Measurements from ENCODE around the gene PCDHB16. TPM values are rescaled to one million over a fixed set of nuclear protein-coding genes. Genes with fewer than 3 reads are reported as not detected.

The PCDHB16 gene
- total RNA-seq, 1 donor = 0.36 TPM

DNA sequence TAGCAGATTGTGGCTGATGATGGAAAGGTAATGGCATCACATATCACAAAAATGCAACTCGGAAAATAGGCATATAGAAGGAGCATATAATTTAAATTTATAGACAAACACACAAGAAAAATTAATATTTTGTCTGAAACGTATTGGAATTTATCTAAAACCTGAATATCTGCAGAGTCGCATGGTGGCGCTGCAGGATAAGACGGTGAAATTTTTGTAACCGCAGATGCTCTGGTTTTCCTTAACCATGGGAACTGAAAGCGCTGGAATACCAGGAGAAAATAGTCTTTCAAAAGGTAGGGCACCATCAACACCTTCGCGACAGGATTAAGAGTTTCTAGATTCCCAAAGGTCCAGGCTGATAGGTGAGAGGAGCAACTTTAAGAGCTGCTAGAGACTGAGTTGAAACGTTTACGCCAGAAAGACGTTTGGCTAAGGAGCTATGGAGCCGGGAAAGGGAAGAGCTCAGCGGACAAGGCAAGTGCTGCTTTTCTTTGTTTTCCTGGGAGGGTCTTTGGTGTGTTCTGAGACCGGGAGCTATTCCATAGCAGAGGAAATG lies 52.0 kb downstream of the PCDHB16 start:
- TF ChIP-seq, protein P1, sequence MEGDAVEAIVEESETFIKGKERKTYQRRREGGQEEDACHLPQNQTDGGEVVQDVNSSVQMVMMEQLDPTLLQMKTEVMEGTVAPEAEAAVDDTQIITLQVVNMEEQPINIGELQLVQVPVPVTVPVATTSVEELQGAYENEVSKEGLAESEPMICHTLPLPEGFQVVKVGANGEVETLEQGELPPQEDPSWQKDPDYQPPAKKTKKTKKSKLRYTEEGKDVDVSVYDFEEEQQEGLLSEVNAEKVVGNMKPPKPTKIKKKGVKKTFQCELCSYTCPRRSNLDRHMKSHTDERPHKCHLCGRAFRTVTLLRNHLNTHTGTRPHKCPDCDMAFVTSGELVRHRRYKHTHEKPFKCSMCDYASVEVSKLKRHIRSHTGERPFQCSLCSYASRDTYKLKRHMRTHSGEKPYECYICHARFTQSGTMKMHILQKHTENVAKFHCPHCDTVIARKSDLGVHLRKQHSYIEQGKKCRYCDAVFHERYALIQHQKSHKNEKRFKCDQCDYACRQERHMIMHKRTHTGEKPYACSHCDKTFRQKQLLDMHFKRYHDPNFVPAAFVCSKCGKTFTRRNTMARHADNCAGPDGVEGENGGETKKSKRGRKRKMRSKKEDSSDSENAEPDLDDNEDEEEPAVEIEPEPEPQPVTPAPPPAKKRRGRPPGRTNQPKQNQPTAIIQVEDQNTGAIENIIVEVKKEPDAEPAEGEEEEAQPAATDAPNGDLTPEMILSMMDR (IDR thresholded peaks at IDR 0.05; ENCODE audit: insufficient read depth, low read length) = peak; percentile 15
- no peak overlapping the region for H3K4me3 ChIP-seq (ENCODE audit: low read depth, low read length)
- peak; percentile 12 for DNase-seq (ENCODE audit: low read depth)

Other genes with a start within 250 kb of the PCDHB16 start
- 0.57 TPM in 1 of 2 replicates, not detected in the other for gene PCDHAC2, start 215.9 kb upstream of the PCDHB16 start, total RNA-seq (ENCODE audit: low replicate concordance)
- not detected in 2 replicates for gene PCDHB1, start 131.0 kb upstream of the PCDHB16 start, total RNA-seq (ENCODE audit: low replicate concordance)
- 0.36 and 0.82 TPM in 2 replicates for gene PCDHB2, start 87.8 kb upstream of the PCDHB16 start, total RNA-seq (ENCODE audit: low replicate concordance)
- 0.27 and 0.74 TPM in 2 replicates for gene PCDHB3, start 81.9 kb upstream of the PCDHB16 start, total RNA-seq (ENCODE audit: low replicate concordance)
- 0.09 and 0.65 TPM in 2 replicates for gene PCDHB4, start 60.6 kb upstream of the PCDHB16 start, total RNA-seq (ENCODE audit: low replicate concordance)
- gene PCDHB5, start 47.2 kb upstream of the PCDHB16 start, total RNA-seq (ENCODE audit: low replicate concordance) = 0.45 and 0.57 TPM in 2 replicates
- 0.18 TPM in 1 of 2 replicates, not detected in the other for gene PCDHB6, start 32.3 kb upstream of the PCDHB16 start, total RNA-seq (ENCODE audit: low replicate concordance)
- 0.63 and 0.98 TPM in 2 replicates for gene PCDHB7, start 9.7 kb upstream of the PCDHB16 start, total RNA-seq (ENCODE audit: low replicate concordance)
- gene PCDHB8, start 4.6 kb upstream of the PCDHB16 start, total RNA-seq (ENCODE audit: low replicate concordance) = 0.16 and 0.27 TPM in 2 replicates
- gene PCDHB9, start 4.8 kb downstream of the PCDHB16 start, total RNA-seq (ENCODE audit: low replicate concordance) = 0.41 and 1.2 TPM in 2 replicates
- gene PCDHB10, start 10.0 kb downstream of the PCDHB16 start, total RNA-seq (ENCODE audit: low replicate concordance) = 0.36 and 0.41 TPM in 2 replicates
- gene PCDHB11, start 17.2 kb downstream of the PCDHB16 start, total RNA-seq (ENCODE audit: low replicate concordance) = 0.08 and 0.27 TPM in 2 replicates
- 0.18 and 0.25 TPM in 2 replicates for gene PCDHB12, start 26.3 kb downstream of the PCDHB16 start, total RNA-seq (ENCODE audit: low replicate concordance)
- 0.27 and 0.65 TPM in 2 replicates for gene PCDHB13, start 31.5 kb downstream of the PCDHB16 start, total RNA-seq (ENCODE audit: low replicate concordance)
- 0.45 and 0.74 TPM in 2 replicates for gene PCDHB14, start 41.0 kb downstream of the PCDHB16 start, total RNA-seq (ENCODE audit: low replicate concordance)
- gene PCDHB15, start 63.0 kb downstream of the PCDHB16 start, total RNA-seq (ENCODE audit: low replicate concordance) = 0.09 TPM in 1 of 2 replicates, not detected in the other
- gene SLC25A2, start 121.7 kb downstream of the PCDHB16 start, total RNA-seq (ENCODE audit: low replicate concordance) = 0.72 TPM in 1 of 2 replicates, not detected in the other
- gene TAF7, start 138.4 kb downstream of the PCDHB16 start, total RNA-seq (ENCODE audit: low replicate concordance) = 62.1 and 66.0 TPM in 2 replicates
- 0.90 and 1.4 TPM in 2 replicates for gene PCDHGA1, start 148.1 kb downstream of the PCDHB16 start, total RNA-seq (ENCODE audit: low replicate concordance)
- 2.5 and 3.9 TPM in 2 replicates for gene PCDHGA2, start 156.4 kb downstream of the PCDHB16 start, total RNA-seq (ENCODE audit: low replicate concordance)
- 1.1 and 4.4 TPM in 2 replicates for gene PCDHGA3, start 161.4 kb downstream of the PCDHB16 start, total RNA-seq (ENCODE audit: low replicate concordance)
- gene PCDHGB1, start 167.7 kb downstream of the PCDHB16 start, total RNA-seq (ENCODE audit: low replicate concordance) = 3.1 and 4.2 TPM in 2 replicates
- gene PCDHGA4, start 172.6 kb downstream of the PCDHB16 start, total RNA-seq (ENCODE audit: low replicate concordance) = 3.7 and 9.9 TPM in 2 replicates
- 1.3 and 5.7 TPM in 2 replicates for gene PCDHGB2, start 177.6 kb downstream of the PCDHB16 start, total RNA-seq (ENCODE audit: low replicate concordance)
- gene PCDHGA5, start 181.8 kb downstream of the PCDHB16 start, total RNA-seq (ENCODE audit: low replicate concordance) = 1.7 and 3.5 TPM in 2 replicates
- gene PCDHGB3, start 187.9 kb downstream of the PCDHB16 start, total RNA-seq (ENCODE audit: low replicate concordance) = 7.7 and 9.6 TPM in 2 replicates
- 3.9 and 7.4 TPM in 2 replicates for gene PCDHGA6, start 191.5 kb downstream of the PCDHB16 start, total RNA-seq (ENCODE audit: low replicate concordance)
- 2.9 and 8.4 TPM in 2 replicates for gene PCDHGA7, start 200.4 kb downstream of the PCDHB16 start, total RNA-seq (ENCODE audit: low replicate concordance)
- gene PCDHGB4, start 205.3 kb downstream of the PCDHB16 start, total RNA-seq (ENCODE audit: low replicate concordance) = 9.0 and 17.4 TPM in 2 replicates
- gene PCDHGA8, start 210.2 kb downstream of the PCDHB16 start, total RNA-seq (ENCODE audit: low replicate concordance) = 2.5 and 3.8 TPM in 2 replicates
- 8.5 and 19.9 TPM in 2 replicates for gene PCDHGB5, start 215.6 kb downstream of the PCDHB16 start, total RNA-seq (ENCODE audit: low replicate concordance)
- 4.1 and 7.3 TPM in 2 replicates for gene PCDHGA9, start 220.4 kb downstream of the PCDHB16 start, total RNA-seq (ENCODE audit: low replicate concordance)
- 3.8 and 5.8 TPM in 2 replicates for gene PCDHGB6, start 225.6 kb downstream of the PCDHB16 start, total RNA-seq (ENCODE audit: low replicate concordance)
- 10.6 and 22.2 TPM in 2 replicates for gene PCDHGA10, start 230.6 kb downstream of the PCDHB16 start, total RNA-seq (ENCODE audit: low replicate concordance)
- 16.7 and 22.1 TPM in 2 replicates for gene PCDHGB7, start 235.3 kb downstream of the PCDHB16 start, total RNA-seq (ENCODE audit: low replicate concordance)
- gene PCDHGA11, start 238.7 kb downstream of the PCDHB16 start, total RNA-seq (ENCODE audit: low replicate concordance) = 7.6 and 17.8 TPM in 2 replicates
- 39.7 and 50.5 TPM in 2 replicates for gene PCDHGA12, start 248.1 kb downstream of the PCDHB16 start, total RNA-seq (ENCODE audit: low replicate concordance)

Data from fibroblast of the aortic adventitia (primary cell).